GM12878 (cell line): ENCODE data around the gene PPP1R27. TPM values are rescaled to one million over a fixed set of nuclear protein-coding genes. Genes with fewer than 3 reads are reported as not detected.

ENCODE experiments used
- ATAC-seq: fragments of 200-7000 bp; cut with Tn5 transposase; 3 replicates; pipeline ENCODE4 v1.9.1; 2020; ENCODE audit warnings: mild to moderate bottlenecking, moderate library complexity
- BruUV-seq: library from RNA; stranded (reverse); fragments of 400-500 nt; replicated peaks from 2 replicates; lab custom pipeline; 2021; lab: Mats Ljungman, UMichigan
- CTCF ChIA-PET: fragments of 300-600 bp; sonication (Branson Sonifier 250); formaldehyde crosslinking; extraction: SDS; loops from one replicate; lab custom pipeline; 2021; ENCODE audit warnings: inconsistent platforms; lab: Yijun Ruan, JAX
- POLR2A ChIA-PET: fragments of 350-600 bp; formaldehyde crosslinking; extraction: SDS; loops from one replicate; lab custom pipeline; 2021; ENCODE audit warnings: inconsistent platforms; lab: Charles Lee
- RAD21 ChIA-PET: fragments of 300-600 bp; sonication (Branson Sonifier 250); formaldehyde crosslinking; loops from one replicate; lab custom pipeline; 2023; ENCODE audit warnings: antibody characterized with exemption; ENCODE audit not compliant: unreplicated experiment; lab: Charles Lee
- SMC1A ChIA-PET: fragments of 300-600 bp; sonication (Branson Sonifier 250); formaldehyde crosslinking; loops from one replicate; lab custom pipeline; 2023; ENCODE audit not compliant: unreplicated experiment, uncharacterized antibody; lab: Charles Lee
- DNase-seq: peaks from one replicate; pipeline ENCODE4 v3.0.0-alpha.2; 2011; ENCODE audit warnings: low read depth, low spot score
- FAIRE-seq: peaks from 3 replicates; lab custom pipeline; 2011; peaks lifted over from hg19 to GRCh38; lab: Jason Lieb, UNC
- H2AFZ ChIP-seq: 2 replicates; pipeline ENCODE4 v1.6.0; 2011; ENCODE audit warnings: low read depth, low read length, control low read depth; ENCODE audit not compliant: control insufficient read depth
- H3K27ac ChIP-seq: 2 replicates; pipeline ENCODE4 v1.5.1; 2011; ENCODE audit warnings: control low read depth; ENCODE audit not compliant: control insufficient read depth, insufficient read depth
- H3K27me3 ChIP-seq, 2 experiments: replicated peaks in 1 of 2; 2 replicates each; pipeline versions ENCODE4 v1.6.0 to v1.6.1; 2011; ENCODE audit warnings: low read length in 1 of 2; ENCODE audit not compliant: control insufficient read depth in 2 of 2, insufficient read depth in 2 of 2
- H3K36me3 ChIP-seq, 2 experiments: 2 replicates each; pipeline ENCODE4 v1.5.1; 2011; ENCODE audit warnings: low read length in 1 of 2; ENCODE audit not compliant: control insufficient read depth in 2 of 2, insufficient read depth in 2 of 2
- H3K4me1 ChIP-seq: 2 replicates; pipeline ENCODE4 v1.6.1; 2011; ENCODE audit warnings: mild to moderate bottlenecking, low read length, moderate library complexity, mixed read lengths; ENCODE audit not compliant: control insufficient read depth, insufficient read depth
- H3K4me2 ChIP-seq: 2 replicates; pipeline ENCODE4 v1.6.0; 2011; ENCODE audit warnings: control low read depth; ENCODE audit not compliant: control insufficient read depth, insufficient read depth
- H3K4me3 ChIP-seq: fragments of 200-600 bp; sonication (generic); 2 replicates; pipeline ENCODE4 v1.5.1; 2016
- H3K79me2 ChIP-seq: 2 replicates; pipeline ENCODE4 v1.6.0; 2011; ENCODE audit warnings: low read length; ENCODE audit not compliant: control insufficient read depth, insufficient read depth
- H3K9ac ChIP-seq: 2 replicates; pipeline ENCODE4 v1.8.0; 2011; ENCODE audit warnings: low read length, control low read depth, mixed read lengths; ENCODE audit not compliant: control insufficient read depth, insufficient read depth
- H3K9me3 ChIP-seq: replicated peaks from 3 replicates; pipeline ENCODE4 v1.5.1; 2011; ENCODE audit warnings: mild to moderate bottlenecking, low read length; ENCODE audit not compliant: control insufficient read depth, insufficient read depth
- H4K20me1 ChIP-seq: 2 replicates; pipeline ENCODE4 v1.6.0; 2011; ENCODE audit not compliant: control insufficient read depth, insufficient read depth
- BMI1 ChIP-seq: fragments of 450-650 bp; IDR thresholded peaks from 2 replicates; pipeline ENCODE4 v1.6.1; 2016; ENCODE audit warnings: mild to moderate bottlenecking, moderate library complexity, borderline replicate concordance
- HDAC2 ChIP-seq: fragments of 200-600 bp; sonication (generic); IDR thresholded peaks from 2 replicates; pipeline ENCODE4 v1.6.1; 2017
- KAT2A ChIP-seq: conservative IDR thresholded peaks from 2 replicates; pipeline ENCODE4 v1.6.1; 2011; ENCODE audit warnings: low read depth, low read length; ENCODE audit not compliant: control insufficient read depth
- NRF1 ChIP-seq: conservative IDR thresholded peaks from 2 replicates; pipeline ENCODE4 v1.6.1; 2011; ENCODE audit warnings: mild to moderate bottlenecking, low read depth, low read length, improper control_type of control experiment
- PAX8 ChIP-seq: fragments of 450-650 bp; IDR thresholded peaks from 2 replicates; pipeline ENCODE4 v1.6.1; 2017; ENCODE audit warnings: mild to moderate bottlenecking, moderate library complexity
- POLR2A ChIP-seq: IDR thresholded peaks from 2 replicates; pipeline ENCODE4 v1.6.1; 2011; ENCODE audit warnings: low read depth, mild to moderate bottlenecking, low read length
- POLR2AphosphoS2 ChIP-seq: IDR thresholded peaks from 2 replicates; pipeline ENCODE4 v1.6.1; 2011; ENCODE audit warnings: low read depth, mild to moderate bottlenecking, low read length, improper control_type of control experiment, moderate library complexity
- PRDM15 ChIP-seq: fragments of 450-650 bp; formaldehyde crosslinking; IDR thresholded peaks from 2 replicates; pipeline ENCODE4 v1.4.0; 2020; ENCODE audit warnings: mild to moderate bottlenecking, moderate library complexity
- SMAD1 ChIP-seq: fragments of 450-650 bp; IDR thresholded peaks from 2 replicates; pipeline ENCODE4 v1.6.1; 2018; ENCODE audit warnings: mild to moderate bottlenecking, low read depth; ENCODE audit not compliant: partially characterized antibody
- STAT1 ChIP-seq: fragments of 450-650 bp; conservative IDR thresholded peaks from 2 replicates; pipeline ENCODE4 v1.6.1; 2014; ENCODE audit warnings: antibody characterized with exemption, mild to moderate bottlenecking
- TAF1 ChIP-seq: IDR thresholded peaks from 2 replicates; pipeline ENCODE4 v1.6.1; 2011; ENCODE audit warnings: mild to moderate bottlenecking, low read depth, low read length, borderline replicate concordance
- YBX1 ChIP-seq: fragments of 450-650 bp; IDR thresholded peaks from 2 replicates; pipeline ENCODE4 v1.6.1; 2016; ENCODE audit warnings: antibody characterized with exemption
- ZNF207 ChIP-seq: fragments of 450-650 bp; IDR thresholded peaks from 2 replicates; pipeline ENCODE4 v1.6.1; 2014; ENCODE audit warnings: antibody characterized with exemption, mild to moderate bottlenecking, borderline replicate concordance
- ZNF217 ChIP-seq: fragments of 450-650 bp; IDR thresholded peaks from 2 replicates; pipeline ENCODE4 v1.6.1; 2017; ENCODE audit warnings: antibody characterized with exemption, mild to moderate bottlenecking
- WGBS: methylation state at CpG from one replicate; pipeline ENCODE4 v1.1.6; 2016; ENCODE audit warnings: low lambda C conversion rate; ENCODE audit not compliant: insufficient replicate concordance, insufficient coverage; ENCODE audit errors: missing lambda C conversion rate; 5-methylcytosine and 5-hydroxymethylcytosine counted together
- in situ Hi-C: fragments of 300-500 bp; cut with MboI; formaldehyde crosslinking; loops from 9 replicates; pipeline ENCODE4 v1.14.3; 2018; ENCODE audit warnings: mixed read lengths
- intact Hi-C: fragments of 100-400 bp; cut with micrococcal nuclease; formaldehyde crosslinking; loops from one replicate; pipeline ENCODE4 v1.14.2; 2022; ENCODE audit not compliant: unreplicated experiment
- polyA plus RNA-seq, 11 experiments: library from polyadenylated mRNA; depleted of rRNA in 4 of 11; unstranded in 6 of 11; stranded (reverse) in 5 of 11; fragments of >200 nt; fragmentation: Nextera tagmentation in 4 of 11; fragmentation: Illumina TruSeq in 1 of 11; extraction: Ambion mirVana in 4 of 11; extraction: Trizol in 1 of 11; gene quantifications; 1 replicate in 1 of 11; 2 replicates in 10 of 11; pipeline versions ENCODE4 v1.2.1 to v1.2.3, GENCODE V29; 2011 to 2016; ENCODE audit warnings: inconsistent platforms in 2 of 11, missing spikeins in 2 of 11, low read depth in 1 of 11
- total RNA-seq, 4 experiments: library from RNA; depleted of rRNA in 3 of 4; stranded (reverse); fragments of >200 nt in 3 of 4; fragmentation: Illumina TruSeq in 1 of 4; extraction: Trizol in 1 of 4; gene quantifications; 2 replicates each; pipeline versions ENCODE4 v1.2.1 to v1.2.3, GENCODE V29; 2013 to 2021
- TF ChIP-seq, protein P1 (sequence below): IDR thresholded peaks from 2 replicates; pipeline ENCODE4 v1.6.1; 2012; ENCODE audit warnings: low read depth, low read length, improper control_type of control experiment
- TF ChIP-seq, protein P2 (sequence below): fragments of 450-650 bp; IDR thresholded peaks from 2 replicates; pipeline ENCODE4 v1.6.1; 2017; ENCODE audit warnings: antibody characterized with exemption, mild to moderate bottlenecking, moderate library complexity

PPP1R27 gene
- total and polyA plus RNA-seq, 10 of the 15 experiments (the other 5 are each of a cell fraction or from before 2014, with no cell fraction given): 0.17 to 1.6 (median 0.49) TPM; not detected in 3

DNA sequence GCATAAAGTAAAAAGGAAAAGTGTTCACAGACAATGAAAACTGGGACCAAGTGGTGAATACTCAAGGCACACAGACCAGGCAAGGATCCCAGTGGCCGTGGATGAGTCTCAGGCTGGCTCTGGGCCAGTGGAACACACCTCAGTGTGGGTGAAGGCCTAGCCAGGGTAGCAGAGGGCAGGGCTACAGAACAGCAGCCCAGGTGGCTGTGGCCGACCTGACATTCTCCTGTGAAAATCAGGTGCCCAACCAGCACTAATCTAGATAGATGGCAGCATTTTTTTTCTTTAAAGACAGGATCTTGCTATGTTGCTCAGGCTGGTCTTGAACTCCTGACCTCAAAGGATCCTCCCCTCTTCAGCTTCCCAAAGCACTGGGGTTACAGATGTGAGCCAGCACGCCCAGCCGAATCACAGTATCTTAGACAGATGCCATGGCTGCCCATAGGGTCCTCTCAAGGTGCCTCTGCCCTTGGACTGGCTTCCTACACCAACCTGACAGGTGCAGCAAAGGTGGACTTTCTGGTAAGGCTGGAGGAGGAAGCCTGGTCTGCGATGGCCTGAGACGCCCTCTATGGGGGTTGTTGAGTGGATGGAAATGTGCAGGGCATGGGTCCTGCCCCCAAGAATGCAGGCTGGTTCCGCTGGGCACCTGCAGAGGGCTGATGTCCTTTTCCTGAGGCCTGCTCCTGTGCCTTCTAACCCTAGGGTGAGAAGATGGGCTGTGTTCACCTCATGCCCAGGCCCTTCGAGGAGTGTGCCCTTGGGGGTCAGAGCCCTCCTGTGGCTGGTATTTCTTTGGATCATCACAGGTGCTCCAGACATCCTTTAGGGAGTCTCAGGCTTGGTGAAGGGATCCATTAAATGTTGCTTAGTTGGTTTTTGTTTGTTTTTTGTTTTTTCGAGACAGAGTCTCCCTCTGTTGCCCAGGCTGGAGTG lies 29.3 kb upstream of the PPP1R27 start:
- no peak overlapping the region for H3K27ac ChIP-seq
- DNase-seq (no peak), ATAC-seq (no peak), FAIRE-seq (no peak)
- H3K4me2 ChIP-seq: peak overlapping the region; percentile 83; the same call in 1 of the 2 replicates
- ChIA-PET CTCF (no interaction called here), POLR2A (interaction anchor here (0.6 to 1.0 kb wide), 4 partner anchors 63 to 161 kb away, joined by 3 read pairs; partner anchors contain the start of gene PYCR1), SMC1A (interaction anchor here (0.6 to 1.8 kb wide), 3 partner anchors 8 to 157 kb away, joined by 3 to 5 read pairs (median 3); no protein-coding TSS in a partner anchor), RAD21 (no interaction called here)
- 0 out of 2 replicates have a peak, but pooled peaks cover 3% of the 10 kb centered on the region for H4K20me1 ChIP-seq
- no peak overlapping the region for H2AFZ ChIP-seq
- intact Hi-C loops: loop anchor here (5.0 kb wide), 1 partner anchor 158 kb away; the partner anchor contains the start of genes CENPX and LRRC45
- BruUV-seq: no TSS peak
- no peak overlapping the region for H3K4me3 ChIP-seq
- H3K4me1 ChIP-seq: peaks cover 14% of the 10 kb centered on the region
- no peak overlapping the region for H3K9ac ChIP-seq
- H3K27me3 ChIP-seq: no peaks in the 10 kb centered on the region
- peaks cover 11 to 17% of the 10 kb centered on the region in 2 experiments for H3K36me3 ChIP-seq
- 82% methylated on average over 9 of the region's 9 CpGs for WGBS
- in situ Hi-C loops: no loop called here
- no peaks in the 10 kb centered on the region for H3K9me3 ChIP-seq
- H3K79me2 ChIP-seq: peaks cover 69% of the 10 kb centered on the region
- no peak for TF ChIP-seq PRDM15
- TF ChIP-seq SMAD1: no peak
- no peak for TF ChIP-seq ZNF207
- TF ChIP-seq POLR2AphosphoS2: peak; percentile 40; the same call in 1 of the 2 replicates
- TF ChIP-seq YBX1: no peak
- TF ChIP-seq STAT1: no peak
- TF ChIP-seq ZNF217: no peak
- TF ChIP-seq HDAC2: no peak
- TF ChIP-seq KAT2A: no peak
- TF ChIP-seq PAX8: no peak
- peak; percentile 64 for TF ChIP-seq POLR2A
- no peak for TF ChIP-seq NRF1
- TF ChIP-seq, protein P1, sequence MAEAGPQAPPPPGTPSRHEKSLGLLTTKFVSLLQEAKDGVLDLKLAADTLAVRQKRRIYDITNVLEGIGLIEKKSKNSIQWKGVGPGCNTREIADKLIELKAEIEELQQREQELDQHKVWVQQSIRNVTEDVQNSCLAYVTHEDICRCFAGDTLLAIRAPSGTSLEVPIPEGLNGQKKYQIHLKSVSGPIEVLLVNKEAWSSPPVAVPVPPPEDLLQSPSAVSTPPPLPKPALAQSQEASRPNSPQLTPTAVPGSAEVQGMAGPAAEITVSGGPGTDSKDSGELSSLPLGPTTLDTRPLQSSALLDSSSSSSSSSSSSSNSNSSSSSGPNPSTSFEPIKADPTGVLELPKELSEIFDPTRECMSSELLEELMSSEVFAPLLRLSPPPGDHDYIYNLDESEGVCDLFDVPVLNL: no peak
- TF ChIP-seq TAF1: no peak
- TF ChIP-seq, protein P2, sequence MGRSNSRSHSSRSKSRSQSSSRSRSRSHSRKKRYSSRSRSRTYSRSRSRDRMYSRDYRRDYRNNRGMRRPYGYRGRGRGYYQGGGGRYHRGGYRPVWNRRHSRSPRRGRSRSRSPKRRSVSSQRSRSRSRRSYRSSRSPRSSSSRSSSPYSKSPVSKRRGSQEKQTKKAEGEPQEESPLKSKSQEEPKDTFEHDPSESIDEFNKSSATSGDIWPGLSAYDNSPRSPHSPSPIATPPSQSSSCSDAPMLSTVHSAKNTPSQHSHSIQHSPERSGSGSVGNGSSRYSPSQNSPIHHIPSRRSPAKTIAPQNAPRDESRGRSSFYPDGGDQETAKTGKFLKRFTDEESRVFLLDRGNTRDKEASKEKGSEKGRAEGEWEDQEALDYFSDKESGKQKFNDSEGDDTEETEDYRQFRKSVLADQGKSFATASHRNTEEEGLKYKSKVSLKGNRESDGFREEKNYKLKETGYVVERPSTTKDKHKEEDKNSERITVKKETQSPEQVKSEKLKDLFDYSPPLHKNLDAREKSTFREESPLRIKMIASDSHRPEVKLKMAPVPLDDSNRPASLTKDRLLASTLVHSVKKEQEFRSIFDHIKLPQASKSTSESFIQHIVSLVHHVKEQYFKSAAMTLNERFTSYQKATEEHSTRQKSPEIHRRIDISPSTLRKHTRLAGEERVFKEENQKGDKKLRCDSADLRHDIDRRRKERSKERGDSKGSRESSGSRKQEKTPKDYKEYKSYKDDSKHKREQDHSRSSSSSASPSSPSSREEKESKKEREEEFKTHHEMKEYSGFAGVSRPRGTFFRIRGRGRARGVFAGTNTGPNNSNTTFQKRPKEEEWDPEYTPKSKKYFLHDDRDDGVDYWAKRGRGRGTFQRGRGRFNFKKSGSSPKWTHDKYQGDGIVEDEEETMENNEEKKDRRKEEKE: no peak
- TF ChIP-seq BMI1: no peak
